ENCODE measurements around the gene MAPK12. TPM values are rescaled to one million over a fixed set of nuclear protein-coding genes. Genes with fewer than 3 reads are reported as not detected.
A peak's percentile ranks its signal among the peaks of the same experiment; 100 is the strongest.

MAPK12 gene
- total RNA-seq, 3 donors from 2014 or later, result 3.8 to 9.8 (median 5.3) TPM

DNA sequence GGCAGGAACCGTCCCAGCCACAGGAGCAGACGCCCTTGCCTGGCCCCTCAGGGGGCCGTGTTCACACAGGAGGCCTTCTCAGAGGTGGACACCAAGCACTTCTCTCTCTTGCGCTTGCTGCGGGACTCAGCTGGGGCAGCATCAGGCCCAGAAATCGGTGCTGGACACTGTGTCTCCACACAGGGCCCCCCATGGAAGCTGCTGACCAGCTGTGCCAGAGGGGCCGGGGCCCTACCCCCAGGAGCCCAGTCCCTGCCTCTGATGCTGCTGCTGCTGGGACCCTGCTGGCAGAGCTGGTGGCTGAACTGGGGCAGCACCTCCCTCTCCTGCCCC is 42.0 kb upstream of the MAPK12 start:
- intact Hi-C loops (cut with DNase I; ENCODE audit: low total_unique reads), result no loop called here
- H3K4me1 ChIP-seq, result peaks cover 61 to 63% of the 10 kb centered on the region in 2 donors
- no peaks in the 10 kb centered on the region for H3K27me3 ChIP-seq
- H3K36me3 ChIP-seq, result no peaks in the 10 kb centered on the region
- H3K27ac ChIP-seq, result peak overlapping the region; percentile 94 to 98
- peak overlapping the region in 2 of 3 donors; percentile 90 to 99 for H3K4me3 ChIP-seq
- DNase-seq (ENCODE audit: low spot score in 2 of 2), result no peak
- no peaks in the 10 kb centered on the region for H3K9me3 ChIP-seq
- no peak for TF ChIP-seq POLR2AphosphoS5 (IDR thresholded peaks at IDR 0.05)
- TF ChIP-seq, protein P1, sequence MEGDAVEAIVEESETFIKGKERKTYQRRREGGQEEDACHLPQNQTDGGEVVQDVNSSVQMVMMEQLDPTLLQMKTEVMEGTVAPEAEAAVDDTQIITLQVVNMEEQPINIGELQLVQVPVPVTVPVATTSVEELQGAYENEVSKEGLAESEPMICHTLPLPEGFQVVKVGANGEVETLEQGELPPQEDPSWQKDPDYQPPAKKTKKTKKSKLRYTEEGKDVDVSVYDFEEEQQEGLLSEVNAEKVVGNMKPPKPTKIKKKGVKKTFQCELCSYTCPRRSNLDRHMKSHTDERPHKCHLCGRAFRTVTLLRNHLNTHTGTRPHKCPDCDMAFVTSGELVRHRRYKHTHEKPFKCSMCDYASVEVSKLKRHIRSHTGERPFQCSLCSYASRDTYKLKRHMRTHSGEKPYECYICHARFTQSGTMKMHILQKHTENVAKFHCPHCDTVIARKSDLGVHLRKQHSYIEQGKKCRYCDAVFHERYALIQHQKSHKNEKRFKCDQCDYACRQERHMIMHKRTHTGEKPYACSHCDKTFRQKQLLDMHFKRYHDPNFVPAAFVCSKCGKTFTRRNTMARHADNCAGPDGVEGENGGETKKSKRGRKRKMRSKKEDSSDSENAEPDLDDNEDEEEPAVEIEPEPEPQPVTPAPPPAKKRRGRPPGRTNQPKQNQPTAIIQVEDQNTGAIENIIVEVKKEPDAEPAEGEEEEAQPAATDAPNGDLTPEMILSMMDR (IDR thresholded peaks at IDR 0.05), result no peak
- TF ChIP-seq POLR2A (IDR thresholded peaks at IDR 0.05), result no peak

DNA sequence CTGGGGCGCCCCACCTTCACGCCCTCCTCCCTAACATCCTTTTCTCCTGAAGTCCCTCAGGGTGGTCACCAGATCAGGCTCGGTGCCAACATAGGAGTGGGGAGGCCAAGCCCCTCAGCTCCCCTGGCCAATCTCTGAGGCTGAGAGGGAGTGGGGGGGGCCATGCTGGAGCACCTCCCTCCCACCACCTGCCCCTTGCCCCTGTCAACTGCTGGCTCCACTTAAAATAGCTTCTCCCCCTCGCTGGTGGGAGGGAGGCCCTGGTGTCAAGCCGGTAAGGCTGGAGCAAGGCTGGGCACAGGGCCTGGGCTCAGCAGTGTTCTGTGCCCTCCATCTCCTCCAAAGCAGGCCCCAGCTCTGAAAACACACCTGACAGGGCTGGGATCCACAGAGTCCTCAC is 41.1 kb upstream of the MAPK12 start:
- intact Hi-C loops (cut with DNase I; ENCODE audit: low total_unique reads), result no loop called here
- no peak for DNase-seq (ENCODE audit: low spot score in 2 of 2)
- no peaks in the 10 kb centered on the region for H3K9me3 ChIP-seq

DNA sequence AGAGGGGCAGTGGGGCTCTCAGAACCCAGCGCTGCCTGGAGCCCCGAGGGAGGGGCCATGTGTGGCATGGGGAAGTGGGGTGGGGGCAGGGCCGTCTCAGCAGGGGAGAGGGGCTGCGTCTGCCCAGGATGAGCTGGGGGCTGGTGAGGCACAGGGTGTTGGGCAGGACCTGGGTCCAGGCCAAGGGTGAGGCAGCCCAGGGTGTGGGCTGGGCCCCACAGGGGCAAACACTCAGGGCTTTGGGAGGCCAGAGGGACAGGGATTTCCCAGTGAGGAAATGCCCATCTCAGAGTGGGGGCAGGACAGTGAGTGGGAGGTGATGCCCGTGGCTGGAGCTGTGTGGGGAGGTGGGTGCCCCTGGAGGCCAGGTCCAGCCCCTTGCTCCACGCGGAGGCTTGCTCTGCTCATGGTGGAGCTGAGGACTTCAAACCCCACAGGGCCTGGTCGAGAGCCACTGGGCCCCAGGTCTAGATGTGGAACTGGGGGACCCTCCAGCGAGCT is 40.6 kb upstream of the MAPK12 start:
- intact Hi-C loops (cut with DNase I; ENCODE audit: low total_unique reads), result no loop called here
- H3K27me3 ChIP-seq, result no peaks in the 10 kb centered on the region
- peak overlapping the region in 2 of 3 donors; percentile 18 to 73 for H3K4me3 ChIP-seq
- H3K4me1 ChIP-seq, result peaks cover 64 to 72% of the 10 kb centered on the region in 2 donors
- DNase-seq (ENCODE audit: low spot score in 2 of 2), result no peak
- no peak for TF ChIP-seq POLR2AphosphoS5 (IDR thresholded peaks at IDR 0.05)
- no peak for TF ChIP-seq POLR2A (IDR thresholded peaks at IDR 0.05)
- TF ChIP-seq, protein P1 (IDR thresholded peaks at IDR 0.05), result no peak
- H3K36me3 ChIP-seq, result no peaks in the 10 kb centered on the region
- H3K9me3 ChIP-seq, result no peaks in the 10 kb centered on the region
- H3K27ac ChIP-seq, result peak overlapping the region; percentile 94 to 98

More for the DNA sequence above, 41.1 kb upstream of the MAPK12 start:
- no peaks in the 10 kb centered on the region for H3K27me3 ChIP-seq
- peak overlapping the region; percentile 94 to 98 for H3K27ac ChIP-seq
- peak overlapping the region in 1 of 3 donors; percentile 99 for H3K4me3 ChIP-seq
- TF ChIP-seq, protein P1 (IDR thresholded peaks at IDR 0.05), result no peak
- TF ChIP-seq POLR2AphosphoS5 (IDR thresholded peaks at IDR 0.05) (no peak), POLR2A (IDR thresholded peaks at IDR 0.05) (no peak)
- H3K4me1 ChIP-seq, result peaks cover 61 to 67% of the 10 kb centered on the region in 2 donors
- no peaks in the 10 kb centered on the region for H3K36me3 ChIP-seq

DNA sequence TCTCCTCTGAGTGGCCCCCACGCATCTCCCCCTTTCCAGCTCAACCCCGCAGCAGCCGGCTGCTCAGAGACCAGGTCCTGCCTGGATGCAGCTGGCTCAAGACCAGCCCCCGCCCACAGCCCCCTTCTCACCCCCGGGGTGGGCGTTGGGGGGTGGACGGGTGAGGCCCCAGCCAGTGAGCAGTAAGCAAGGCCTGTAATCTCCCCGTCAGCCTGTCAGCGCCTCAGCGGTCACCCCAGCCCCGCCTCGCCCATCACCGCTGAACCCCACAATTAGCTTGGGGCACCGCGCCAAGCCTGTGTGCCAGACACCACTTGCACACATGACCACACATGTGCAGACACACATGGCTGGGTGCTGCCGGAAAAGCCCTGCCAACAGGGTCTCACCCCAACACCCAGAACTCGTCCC is 40.1 kb upstream of the MAPK12 start:
- TF ChIP-seq POLR2AphosphoS5 (IDR thresholded peaks at IDR 0.05), result no peak
- TF ChIP-seq, protein P1 (IDR thresholded peaks at IDR 0.05), result no peak
- TF ChIP-seq POLR2A (IDR thresholded peaks at IDR 0.05), result no peak
- no peaks in the 10 kb centered on the region for H3K9me3 ChIP-seq
- H3K4me3 ChIP-seq, result peak overlapping the region in 2 of 3 donors; percentile 18 to 73
- intact Hi-C loops (cut with DNase I; ENCODE audit: low total_unique reads), result no loop called here
- H3K4me1 ChIP-seq, result peaks cover 69 to 76% of the 10 kb centered on the region in 2 donors
- no peak for DNase-seq (ENCODE audit: low spot score in 2 of 2)
- H3K27me3 ChIP-seq, result no peaks in the 10 kb centered on the region
- no peaks in the 10 kb centered on the region for H3K36me3 ChIP-seq
- peak overlapping the region; percentile 94 to 98 for H3K27ac ChIP-seq

DNA sequence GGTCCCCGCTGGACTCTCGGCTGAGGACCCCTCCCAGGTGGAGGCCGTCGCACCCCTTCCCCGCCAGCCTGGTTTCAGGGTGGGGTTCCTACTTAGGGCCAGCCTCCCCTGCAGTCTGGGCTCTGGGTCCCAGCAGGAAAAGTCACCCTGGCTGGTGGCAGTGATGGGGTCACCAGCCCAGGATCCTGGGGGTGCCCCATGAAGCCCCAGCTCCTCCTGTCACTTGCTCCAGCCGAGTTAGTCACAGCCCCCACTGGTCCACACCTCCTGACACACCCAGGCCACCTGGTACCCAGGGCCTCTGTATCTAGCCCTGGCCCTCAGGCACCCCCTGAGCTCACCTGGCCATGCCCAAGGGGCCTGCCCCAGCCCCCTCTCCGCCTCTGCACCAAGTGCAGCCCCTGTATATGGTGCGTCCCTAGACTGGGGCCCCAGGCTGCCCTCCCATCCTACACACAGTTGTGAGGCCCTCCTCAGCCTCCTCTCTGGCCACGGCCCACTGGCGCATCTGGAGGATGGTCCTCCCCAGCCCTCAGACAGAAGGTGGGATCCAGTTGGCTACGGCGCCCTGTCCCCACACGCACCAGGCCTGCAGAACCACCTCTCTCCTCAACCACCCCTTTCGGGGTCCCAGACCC is 39.3 kb upstream of the MAPK12 start:
- TF ChIP-seq POLR2AphosphoS5 (IDR thresholded peaks at IDR 0.05), result no peak
- TF ChIP-seq, protein P1 (IDR thresholded peaks at IDR 0.05), result no peak
- TF ChIP-seq POLR2A (IDR thresholded peaks at IDR 0.05), result no peak
- H3K4me3 ChIP-seq, result peak overlapping the region in 2 of 3 donors; percentile 41 to 73
- H3K4me1 ChIP-seq, result peaks cover 72 to 76% of the 10 kb centered on the region in 2 donors
- H3K27me3 ChIP-seq, result no peaks in the 10 kb centered on the region
- DNase-seq (ENCODE audit: low spot score in 2 of 2), result no peak
- H3K27ac ChIP-seq, result peak overlapping the region; percentile 94 to 98
- H3K36me3 ChIP-seq, result no peaks in the 10 kb centered on the region
- intact Hi-C loops (cut with DNase I; ENCODE audit: low total_unique reads), result no loop called here
- no peaks in the 10 kb centered on the region for H3K9me3 ChIP-seq

All from breast epithelium (tissue), 4 donors.